ENCODE measurements around the gene CDK10. TPM values are rescaled to one million over a fixed set of nuclear protein-coding genes. Genes with fewer than 3 reads are reported as not detected.

CDK10 gene
- total and polyA plus RNA-seq, 9 of the 15 experiments (the other 6 are each of a cell fraction or from before 2014, with no cell fraction given), result 2.0 to 85.1 (median 40.1) TPM

- peak overlapping the region; percentile 86 for H3K4me2 ChIP-seq (ENCODE audit: insufficient read depth, low read length)
- peaks cover 4% of the 10 kb centered on the region; the same call in 1 of the 2 replicates for H4K20me1 ChIP-seq (replicated peaks; ENCODE audit: control insufficient read depth, insufficient read depth, low read length)
- H3K4me1 ChIP-seq (replicated peaks in 1 of 2; ENCODE audit: control insufficient read depth in 2 of 2, insufficient read depth in 2 of 2, low read length in 2 of 2), result peaks cover 13 to 64% of the 10 kb centered on the region in 2 experiments
- intact Hi-C loops (cut with micrococcal nuclease) (loop anchor here (2.0 to 5.0 kb wide), 3 partner anchors 18 to 211 kb away; no protein-coding TSS in a partner anchor), in situ Hi-C loops (cut with MboI) (loop anchor here (5.0 kb wide), 1 partner anchor 161 kb away; no protein-coding TSS in a partner anchor)
- peak overlapping the region; percentile 70 to 93 for H3K9ac ChIP-seq (ENCODE audit: insufficient read depth in 1 of 2, low read depth in 2 of 2, low read length in 2 of 2)
- no peaks in the 10 kb centered on the region for H3K9me3 ChIP-seq (replicated peaks; ENCODE audit: control insufficient read depth, insufficient read depth, low read depth, low read length)
- peak overlapping the region; percentile 79 for H2AFZ ChIP-seq (ENCODE audit: low read depth, low read length)
- ATAC-seq, result peak; percentile 74
- peaks cover 9% of the 10 kb centered on the region for H3K79me2 ChIP-seq (ENCODE audit: control insufficient read depth, insufficient read depth, low read length)
- peak overlapping the region; percentile 76 for H3K27ac ChIP-seq (ENCODE audit: extremely low read depth, low read depth, low read length)
- H3K4me3 ChIP-seq, result peak overlapping the region; percentile 51
- CTCF ChIA-PET (ENCODE audit: low intra/inter-chr PET ratio), result interaction anchor here (0.6 to 2.7 kb wide), 2 partner anchors 142 to 160 kb away, joined by 3 to 18 read pairs; no protein-coding TSS in a partner anchor
- POLR2A ChIA-PET, result interaction anchor here (0.5 to 2.2 kb wide), 10 partner anchors 10 to 317 kb away, joined by 3 to 16 read pairs (median 3); partner anchors contain the start of gene CDK10
- 2% methylated on average over 42 of the region's 78 CpGs for WGBS (ENCODE audit: insufficient coverage, low coverage, missing lambda C conversion rate)
- peaks cover 26% of the 10 kb centered on the region; the same call in 2 of the 3 replicates for H3K36me3 ChIP-seq (ENCODE audit: control insufficient read depth, insufficient read depth, low read length)
- peaks cover 11% of the 10 kb centered on the region for H3K9me1 ChIP-seq (ENCODE audit: control insufficient read depth, insufficient read depth, low read length)
- DNase-seq (ENCODE audit: extremely low read depth in 1 of 4, low spot score in 3 of 4), result peak; percentile 48 to 82 (median 62)
- BruUV-seq (replicated peaks), result TSS peak; percentile 50
- FAIRE-seq, result no peak
- H3K27me3 ChIP-seq (ENCODE audit: control insufficient read depth in 2 of 2, insufficient read depth in 2 of 2, low read length in 2 of 2), result no peaks in the 10 kb centered on the region
- TF ChIP-seq ZNF507 (tag; conservative IDR thresholded peaks at IDR 0.05) (no peak), TEAD1 (CRISPR knock-in tag; IDR thresholded peaks at IDR 0.05) (peak in 1 of 2 experiments; percentile 60; a peak in 1 of 4 replicates), STAT5B (CRISPR knock-in tag; IDR thresholded peaks at IDR 0.05) (no peak), ZNF212 (CRISPR knock-in tag; IDR thresholded peaks at IDR 0.05) (no peak), ZNF408 (CRISPR knock-in tag; IDR thresholded peaks at IDR 0.05; ENCODE audit: low read depth) (no peak), ZNF699 (CRISPR knock-in tag; IDR thresholded peaks at IDR 0.05; ENCODE audit: insufficient replicate concordance) (no peak), TRIM24 (IDR thresholded peaks at IDR 0.05) (no peak), RFX7 (CRISPR knock-in tag; IDR thresholded peaks at IDR 0.05) (no peak), POLR3A (IDR thresholded peaks at IDR 0.05; ENCODE audit: borderline replicate concordance, extremely low read depth, insufficient read depth, insufficient read length) (no peak), LARP7 (IDR thresholded peaks at IDR 0.05) (no peak), MAZ (CRISPR knock-in tag; conservative IDR thresholded peaks at IDR 0.05 in 1 of 2, IDR thresholded peaks at IDR 0.05 in 1 of 2) (peak in 1 of 2 experiments; percentile 25; a peak in 1 of 4 replicates), OTX1 (CRISPR knock-in tag; IDR thresholded peaks at IDR 0.05) (no peak), EHMT2 (IDR thresholded peaks at IDR 0.05) (no peak), SMAD1 (IDR thresholded peaks at IDR 0.05; ENCODE audit: low read depth, low read length, partially characterized antibody) (no peak), E2F3 (CRISPR knock-in tag; IDR thresholded peaks at IDR 0.05) (no peak), SMARCC2 (IDR thresholded peaks at IDR 0.05; ENCODE audit: low read depth) (0 out of 2 replicates have a peak, but pooled peaks have one; percentile 55), GTF2A2 (tag; IDR thresholded peaks at IDR 0.05) (no peak), HDAC2 (IDR thresholded peaks at IDR 0.05) (no peak), BDP1 (IDR thresholded peaks at IDR 0.05; ENCODE audit: insufficient read depth, insufficient read length) (no peak)
These were observed 14.3 kb downstream of the CDK10 start for GRCh38 chr16:89700649-89701424.
